SK-N-MC (cell line): ENCODE data around the gene EFNA2.

Experiments
- EZH2 ChIP-seq: fragments of 200-600 bp; sonication (generic); IDR thresholded peaks from one replicate; pipeline ENCODE4 v1.6.1; 2017; ENCODE audit warnings: antibody characterized with exemption
- POLR2AphosphoS5 ChIP-seq: IDR thresholded peaks from 2 replicates; pipeline ENCODE4 v1.6.1; 2012; ENCODE audit warnings: mild to moderate bottlenecking, low read depth, low read length, borderline replicate concordance

GRCh38 chr19:1281569-1282287, 3.9 kb upstream of the EFNA2 start:
- TF ChIP-seq EZH2: no peak
- no peak for TF ChIP-seq POLR2AphosphoS5
